Hepatocyte (in vitro differentiated cells): ENCODE measurements around the gene DSCAML1.

ENCODE experiments used
- CTCF ChIP-seq: fragments of 200-600 bp; sonication (generic); IDR thresholded peaks from 2 replicates; pipeline ENCODE4 v1.5.1; 2016; ENCODE audit warnings: antibody characterized with exemption, mild to moderate bottlenecking; ENCODE audit not compliant: poor library complexity
- EZH2 ChIP-seq: fragments of 200-600 bp; sonication (generic); IDR thresholded peaks from 2 replicates; pipeline ENCODE4 v1.6.1; 2016; ENCODE audit warnings: antibody characterized with exemption, mild to moderate bottlenecking, borderline replicate concordance

GRCh38 chr11:117497206-117497951, 299.6 kb downstream of the DSCAML1 start:
- no peak for TF ChIP-seq CTCF
- no peak for TF ChIP-seq EZH2
